Measurements from ENCODE around the gene CISD3.
"Not testable (repeated sequence)": the region's sequence is repeated elsewhere in the genome, so short reads cannot be mapped to it uniquely, and the experiment has no call there.

Gene CISD3

DNA sequence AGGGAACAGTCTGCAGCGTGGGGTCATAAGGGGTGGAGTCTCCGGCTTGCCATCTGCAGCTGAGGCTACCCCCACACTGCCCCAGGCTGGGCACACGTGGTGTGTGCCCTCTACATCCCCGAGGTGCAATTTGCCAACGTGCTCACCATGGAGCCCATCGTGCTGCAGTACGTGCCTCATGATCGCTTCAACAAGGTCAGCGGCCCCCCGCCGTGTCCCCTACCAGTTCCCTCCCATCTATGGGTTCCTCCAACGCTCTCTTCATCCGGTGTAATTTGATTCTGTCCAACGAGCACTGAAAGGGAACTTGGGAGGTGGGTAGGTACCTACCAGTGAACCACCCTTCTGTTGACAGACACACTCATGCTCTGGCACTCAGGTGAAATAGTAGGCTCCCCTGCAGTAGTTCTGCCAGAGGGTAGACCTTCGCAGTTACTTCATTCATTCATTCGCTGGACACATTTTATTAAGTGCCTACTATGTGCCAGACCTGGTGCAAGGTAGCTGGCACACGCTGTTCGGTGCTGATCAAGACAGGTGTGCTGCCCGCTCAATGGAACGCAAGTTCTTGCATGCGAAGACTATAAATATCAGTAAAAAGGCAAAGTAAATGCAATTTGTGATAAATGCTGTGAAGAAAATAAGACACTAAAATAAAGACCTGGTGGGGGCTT is 22.3 kb upstream of the CISD3 start:
- no peak for DNase-seq (ENCODE audit: low read depth)

GRCh38 chr17:38709104-38709820 is 20.9 kb upstream of the CISD3 start:
- no peak for DNase-seq (ENCODE audit: low read depth)

DNA sequence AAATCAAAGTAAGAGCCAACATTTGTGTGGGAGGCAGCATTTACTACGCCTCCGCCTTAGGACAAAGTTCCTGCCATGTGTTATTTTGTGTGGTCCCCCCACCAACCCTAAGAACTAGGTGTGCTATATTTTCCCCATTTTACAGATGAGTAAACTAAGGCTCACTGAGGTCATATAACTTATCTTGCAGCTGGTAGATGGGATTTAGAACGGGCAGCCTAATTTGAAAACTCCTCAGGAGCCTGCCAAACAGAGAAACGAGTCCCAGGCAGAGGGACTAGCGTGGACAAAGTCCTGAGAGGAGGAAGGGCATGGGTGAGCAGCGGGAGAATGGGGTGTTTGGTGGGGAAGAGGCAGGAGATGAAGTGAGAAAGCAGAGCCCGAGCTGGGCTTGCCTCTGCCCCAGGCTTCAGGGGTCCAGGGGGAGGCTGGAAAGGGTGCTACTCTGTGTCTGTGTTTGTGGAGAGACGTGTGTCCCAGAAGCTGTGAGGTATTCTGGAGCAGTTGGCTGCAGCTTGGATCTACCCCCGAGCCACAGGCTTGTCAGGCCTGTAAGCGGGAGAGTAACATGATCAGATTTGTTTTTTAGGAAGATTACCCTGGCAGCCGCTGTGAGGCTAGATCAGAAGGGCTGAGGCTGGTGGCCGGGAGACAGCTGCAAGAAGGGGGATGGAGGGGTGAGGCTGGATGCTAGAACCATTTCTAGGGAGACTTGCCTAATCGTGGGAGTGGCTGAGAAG is 20.1 kb upstream of the CISD3 start:
- DNase-seq (ENCODE audit: low read depth): no peak

DNA sequence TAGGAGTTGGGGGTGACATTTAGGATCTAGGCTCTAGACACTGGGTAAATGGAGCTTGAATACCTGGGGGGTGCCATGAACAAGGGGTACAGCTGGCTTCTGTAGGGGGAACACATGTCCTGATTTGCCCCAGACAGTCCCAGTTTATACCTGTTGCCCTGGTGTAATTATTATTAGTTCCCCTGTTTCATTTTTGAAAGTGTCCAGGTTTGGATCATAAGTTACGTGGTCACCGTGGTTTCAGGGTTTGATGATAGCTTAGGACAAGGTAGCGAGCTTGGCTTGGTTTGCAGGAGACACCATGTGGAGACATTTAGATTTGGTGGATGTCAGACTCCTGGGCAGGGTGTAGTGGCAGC is 19.6 kb upstream of the CISD3 start:
- no peak for DNase-seq (ENCODE audit: low read depth)

DNA sequence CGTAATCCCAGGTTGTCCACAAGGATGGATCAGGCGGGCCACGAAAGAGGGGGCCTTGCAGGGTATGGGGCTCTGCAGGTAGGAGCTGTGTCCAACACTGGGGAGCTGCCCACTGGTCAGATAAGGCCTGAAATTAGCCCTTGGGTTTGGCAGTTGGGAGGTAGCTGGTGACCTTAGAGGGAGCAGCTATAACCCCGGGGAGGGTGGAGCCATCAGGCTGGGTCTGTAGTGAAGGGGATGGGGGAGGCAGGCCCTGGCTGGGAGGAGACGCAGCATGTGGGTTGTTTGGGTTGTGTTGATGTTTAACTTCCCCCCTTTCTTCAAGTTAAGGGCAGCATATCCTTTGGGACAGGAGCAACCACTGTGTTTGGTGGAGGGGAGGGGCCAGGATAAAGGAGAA is 19.2 kb upstream of the CISD3 start:
- DNase-seq (ENCODE audit: low read depth): no peak

DNA sequence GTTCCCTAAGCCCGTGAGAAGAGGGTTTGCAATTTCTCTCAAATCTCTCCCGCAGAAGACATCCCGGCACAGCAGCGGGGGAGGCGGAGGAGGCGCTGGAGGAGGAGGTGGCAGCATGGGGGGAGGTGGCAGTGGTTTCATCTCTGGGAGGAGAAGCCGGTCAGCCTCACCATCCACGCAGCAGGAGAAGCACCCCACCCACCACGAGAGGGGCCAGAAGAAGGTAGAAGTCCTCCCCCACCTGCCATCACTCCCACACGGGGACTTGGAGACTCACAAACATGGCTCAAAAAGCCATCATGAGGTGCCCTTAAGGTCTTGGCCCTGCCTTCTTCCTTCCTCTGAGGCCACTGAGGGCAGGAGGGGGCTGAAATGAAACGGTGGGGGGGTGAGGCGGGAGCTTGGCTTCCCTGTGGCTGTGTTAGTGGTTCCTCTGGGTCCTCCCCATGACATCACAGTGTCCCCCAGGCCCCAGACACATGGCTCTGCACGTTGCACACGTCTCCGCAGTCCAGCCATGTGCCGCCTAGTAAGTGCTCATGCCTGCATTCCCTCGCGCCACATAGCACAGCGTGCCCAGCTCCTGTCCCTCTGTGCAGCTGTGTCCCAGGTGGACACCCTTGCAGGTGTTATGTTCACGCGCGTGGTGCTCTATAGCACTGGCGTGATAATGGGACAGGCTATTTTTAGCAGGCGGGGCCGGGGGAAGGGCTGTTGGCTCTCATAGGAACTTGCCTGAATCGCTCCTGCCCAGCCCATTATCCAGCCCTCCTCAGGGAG is 18.2 kb upstream of the CISD3 start:
- DNase-seq (ENCODE audit: low read depth): no peak

- no peak for DNase-seq (ENCODE audit: low read depth)
Measured at GRCh38 chr17:38712593-38712992, 17.5 kb upstream of the CISD3 start.

DNA sequence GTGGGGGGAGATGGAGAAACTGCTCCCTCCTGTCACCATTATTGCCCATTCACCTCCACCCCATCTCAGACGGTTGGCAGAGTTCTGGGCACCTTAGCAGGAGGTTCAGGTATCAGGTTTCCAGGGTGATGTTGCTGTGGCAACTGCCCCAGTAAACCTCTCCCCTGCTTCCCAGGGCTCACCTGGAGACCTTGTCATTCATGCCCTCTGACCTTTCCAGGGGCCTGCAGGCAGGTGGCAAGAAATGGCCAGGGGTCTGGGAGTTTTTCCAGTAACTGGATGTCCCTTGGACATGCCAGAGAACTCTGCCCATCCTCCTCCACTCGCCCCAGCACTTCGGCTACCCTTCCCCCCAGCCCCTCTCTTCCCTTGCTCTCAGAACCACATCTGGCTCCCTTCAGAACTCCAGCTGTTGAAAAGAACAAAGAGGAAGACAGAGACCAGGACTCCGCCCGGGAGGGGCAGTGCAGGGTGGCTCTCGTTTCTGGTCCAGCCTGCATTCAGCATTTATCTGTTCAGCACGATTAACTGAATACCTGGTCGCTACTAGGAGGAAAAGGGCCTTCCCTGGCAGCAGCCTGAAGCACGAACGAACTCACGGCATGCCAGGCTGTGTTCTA is 16.6 kb upstream of the CISD3 start:
- DNase-seq (ENCODE audit: low read depth): no peak

DNA sequence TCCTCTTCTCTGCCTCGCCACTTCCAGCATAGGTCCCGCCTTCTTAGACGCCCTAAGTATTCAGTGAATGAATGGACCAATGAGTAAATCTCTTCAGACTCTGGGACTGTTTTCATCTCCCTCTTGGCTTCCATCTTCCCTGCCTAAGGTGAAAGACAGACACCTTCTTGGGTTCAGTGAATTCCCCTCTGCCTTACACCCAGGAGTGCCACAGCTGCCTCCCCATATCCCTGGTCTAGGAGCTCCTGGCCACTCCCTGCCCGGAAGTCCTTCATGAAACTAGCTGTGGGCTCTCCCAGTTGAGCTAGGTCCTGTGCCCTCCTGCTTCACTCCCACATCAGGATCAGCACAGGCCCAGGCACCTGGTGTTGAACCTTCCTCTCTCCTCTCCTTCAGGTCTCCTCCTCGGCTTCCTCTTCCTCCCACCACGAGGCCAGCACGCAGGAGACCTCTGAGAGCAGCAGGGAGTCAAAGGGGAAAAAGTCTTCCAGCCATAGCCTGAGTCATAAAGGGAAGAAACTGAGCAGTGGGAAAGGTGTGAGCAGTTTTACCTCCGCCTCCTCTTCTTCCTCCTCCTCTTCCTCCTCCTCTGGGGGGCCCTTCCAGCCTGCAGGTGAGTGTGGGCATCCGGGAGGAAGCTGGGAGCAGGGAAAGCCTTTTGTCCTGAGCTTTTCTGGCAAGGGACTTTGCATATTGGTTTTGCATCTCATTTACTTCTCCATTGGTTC is 14.8 kb upstream of the CISD3 start:
- no peak for DNase-seq (ENCODE audit: low read depth)

DNA sequence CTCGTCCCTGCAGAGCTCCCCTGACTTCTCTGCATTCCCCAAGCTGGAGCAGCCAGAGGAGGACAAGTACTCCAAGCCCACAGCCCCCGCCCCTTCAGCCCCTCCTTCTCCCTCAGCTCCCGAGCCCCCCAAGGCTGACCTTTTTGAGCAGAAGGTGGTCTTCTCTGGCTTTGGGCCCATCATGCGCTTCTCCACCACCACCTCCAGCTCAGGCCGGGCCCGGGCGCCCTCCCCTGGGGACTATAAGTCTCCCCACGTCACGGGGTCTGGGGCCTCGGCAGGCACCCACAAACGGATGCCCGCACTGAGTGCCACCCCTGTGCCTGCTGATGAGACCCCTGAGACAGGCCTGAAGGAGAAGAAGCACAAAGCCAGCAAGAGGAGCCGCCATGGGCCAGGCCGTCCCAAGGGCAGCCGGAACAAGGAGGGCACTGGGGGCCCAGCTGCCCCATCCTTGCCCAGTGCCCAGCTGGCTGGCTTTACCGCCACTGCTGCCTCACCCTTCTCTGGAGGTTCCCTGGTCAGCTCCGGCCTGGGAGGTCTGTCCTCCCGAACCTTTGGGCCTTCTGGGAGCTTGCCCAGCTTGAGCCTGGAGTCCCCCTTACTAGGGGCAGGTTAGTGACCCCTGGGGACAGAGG is 13.7 kb upstream of the CISD3 start:
- no peak for DNase-seq (ENCODE audit: low read depth)

- DNase-seq (ENCODE audit: low read depth): no peak
Measured at GRCh38 chr17:38717139-38717745, 12.9 kb upstream of the CISD3 start.

DNA sequence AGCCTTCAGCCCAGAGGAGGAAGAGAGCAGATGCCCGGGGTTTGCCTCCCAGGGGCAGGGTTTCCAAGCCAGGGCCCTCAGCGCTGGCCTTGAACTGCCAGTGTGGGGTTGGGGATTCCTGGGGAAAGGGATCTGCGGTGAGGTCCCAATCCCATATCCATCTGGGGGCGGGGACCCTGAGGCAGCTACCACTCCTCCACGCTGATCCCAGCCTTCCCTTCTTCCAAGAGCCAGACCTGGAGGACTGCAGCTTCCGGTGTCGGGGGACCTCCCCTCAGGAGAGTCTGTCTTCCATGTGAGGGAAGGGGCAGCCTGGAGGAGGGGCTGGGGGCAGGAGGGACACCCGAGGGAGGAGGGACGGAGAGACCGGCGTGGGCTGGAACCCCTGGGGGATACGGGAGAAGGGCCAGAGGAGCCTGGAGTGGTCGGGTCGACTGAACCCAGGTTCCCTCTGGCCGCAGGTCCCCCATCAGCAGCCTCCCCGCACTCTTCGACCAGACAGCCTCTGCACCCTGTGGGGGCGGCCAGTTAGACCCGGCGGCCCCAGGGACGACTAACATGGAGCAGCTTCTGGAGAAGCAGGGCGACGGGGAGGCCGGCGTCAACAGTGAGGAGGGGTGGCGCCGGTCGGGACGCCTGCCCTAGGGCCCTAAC is 10.7 kb upstream of the CISD3 start:
- DNase-seq (ENCODE audit: low read depth): no peak

- no peak for DNase-seq (ENCODE audit: low read depth)
Measured at GRCh38 chr17:38719943-38720641, 10.0 kb upstream of the CISD3 start.

DNA sequence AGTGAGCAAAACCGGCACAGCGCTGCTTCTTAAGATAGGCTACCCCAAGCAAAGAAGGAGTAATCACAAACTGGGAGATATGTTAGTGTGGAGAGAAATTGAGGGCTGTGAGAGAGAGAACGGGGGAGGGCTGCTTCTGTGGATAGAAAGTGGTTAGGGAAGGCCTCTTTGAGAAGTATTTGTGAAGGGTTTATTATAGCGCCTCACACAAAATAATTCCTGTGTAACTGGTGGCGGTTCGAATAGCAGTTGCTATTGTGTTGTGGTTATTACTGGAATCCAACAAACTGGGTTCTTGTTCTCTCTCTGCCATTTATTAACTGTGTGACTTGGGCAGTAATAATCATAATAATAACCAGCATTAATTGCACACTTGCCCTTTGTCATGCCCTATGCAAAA is 9.2 kb upstream of the CISD3 start:
- no peak for DNase-seq (ENCODE audit: low read depth)

DNA sequence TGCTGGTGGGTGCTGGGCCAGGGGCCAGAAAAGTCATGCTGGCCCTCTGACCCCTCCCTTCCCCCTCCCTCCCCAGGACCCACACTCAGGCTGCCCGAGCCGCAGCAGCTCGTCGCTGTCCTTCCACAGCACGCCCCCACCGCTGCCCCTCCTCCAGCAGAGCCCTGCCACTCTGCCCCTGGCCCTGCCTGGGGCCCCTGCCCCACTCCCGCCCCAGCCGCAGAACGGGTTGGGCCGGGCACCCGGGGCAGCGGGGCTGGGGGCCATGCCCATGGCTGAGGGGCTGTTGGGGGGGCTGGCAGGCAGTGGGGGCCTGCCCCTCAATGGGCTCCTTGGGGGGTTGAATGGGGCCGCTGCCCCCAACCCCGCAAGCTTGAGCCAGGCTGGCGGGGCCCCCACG is 8.3 kb upstream of the CISD3 start:
- no peak for DNase-seq (ENCODE audit: low read depth)

DNA sequence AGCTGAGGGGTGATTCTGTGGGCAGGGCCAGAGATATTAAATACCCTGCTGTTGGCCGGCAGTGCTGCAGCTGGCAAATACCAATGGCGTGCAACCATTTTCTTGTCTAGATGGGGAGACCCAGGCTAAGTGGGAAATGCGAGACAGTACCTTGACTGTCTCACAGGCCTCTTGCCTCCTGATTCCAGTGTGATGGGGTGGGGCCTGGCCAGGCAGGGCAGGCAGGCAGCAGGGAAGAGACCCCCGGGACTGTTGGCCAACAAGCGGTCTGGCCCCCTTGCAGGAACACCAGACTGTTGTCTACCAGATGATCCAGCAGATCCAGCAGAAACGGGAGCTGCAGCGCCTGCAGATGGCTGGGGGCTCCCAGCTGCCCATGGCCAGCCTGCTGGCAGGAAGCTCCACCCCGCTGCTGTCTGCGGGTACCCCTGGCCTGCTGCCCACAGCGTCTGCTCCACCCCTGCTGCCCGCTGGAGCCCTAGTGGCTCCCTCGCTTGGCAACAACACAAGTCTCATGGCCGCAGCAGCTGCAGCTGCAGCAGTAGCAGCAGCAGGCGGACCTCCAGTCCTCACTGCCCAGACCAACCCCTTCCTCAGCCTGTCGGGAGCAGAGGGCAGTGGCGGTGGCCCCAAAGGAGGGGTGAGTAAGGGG is 5.7 kb upstream of the CISD3 start:
- no peak for DNase-seq (ENCODE audit: low read depth)

DNA sequence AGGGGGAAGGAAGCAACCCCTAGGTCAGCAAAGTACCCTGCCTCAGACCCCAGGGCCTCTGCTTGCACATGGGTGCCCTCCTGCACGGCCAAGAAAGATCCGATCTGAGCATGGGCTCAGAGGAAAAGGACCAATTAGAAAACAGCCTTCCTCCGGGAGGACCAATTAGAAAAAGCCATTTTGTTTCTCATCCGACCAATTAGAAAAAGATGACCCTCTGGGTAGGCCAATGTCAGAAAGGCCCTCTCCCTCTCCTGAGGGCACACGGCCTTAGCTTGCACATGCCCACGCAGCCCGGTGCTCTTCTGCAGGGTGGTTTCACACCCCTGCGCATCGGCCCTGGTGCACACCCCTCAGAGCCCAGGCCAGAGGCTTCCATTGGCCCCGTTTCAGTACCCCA is 5.1 kb upstream of the CISD3 start:
- no peak for DNase-seq (ENCODE audit: low read depth)

DNA sequence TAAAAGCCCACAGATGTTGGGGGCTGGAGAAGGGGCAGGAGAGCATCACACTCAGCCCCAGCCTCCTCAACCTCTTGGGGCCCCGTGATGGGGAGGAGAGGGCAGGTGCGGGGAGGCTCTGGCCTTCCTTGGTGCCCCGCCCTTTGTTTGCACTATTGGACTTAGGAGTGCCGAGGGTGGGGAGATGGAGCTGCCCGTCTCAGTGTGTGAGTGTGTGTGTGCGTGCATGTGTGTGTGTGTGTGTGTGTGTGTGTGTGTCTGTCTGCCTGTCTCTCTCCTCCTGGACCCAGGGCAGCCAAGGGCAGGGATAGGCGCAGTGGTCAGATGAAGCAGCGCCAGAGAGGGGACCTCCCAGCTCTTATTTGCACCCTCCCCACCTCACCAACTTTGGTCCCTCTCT is 4.0 kb upstream of the CISD3 start:
- not testable (repeated sequence) for DNase-seq (ENCODE audit: low read depth)

DNA sequence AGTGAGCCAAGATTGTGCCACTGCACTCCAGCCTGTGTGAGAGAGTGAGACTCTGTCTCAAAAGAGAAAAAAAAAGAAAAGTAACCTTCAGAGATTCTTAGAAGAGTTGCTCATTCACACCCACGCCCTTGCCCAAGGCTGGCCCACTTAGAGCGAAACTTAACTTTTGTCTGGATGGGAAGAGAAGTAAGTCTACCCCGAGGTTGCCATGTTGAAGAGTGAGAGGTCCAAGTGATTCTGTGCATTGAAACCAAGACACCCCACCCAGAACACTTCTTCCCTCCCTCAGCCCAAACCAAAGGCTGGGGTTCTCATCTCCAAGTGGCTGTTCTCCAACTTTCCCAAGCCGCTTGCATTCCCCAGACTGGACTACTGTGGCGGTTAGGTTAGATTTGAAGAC is 2.4 kb upstream of the CISD3 start:
- DNase-seq (ENCODE audit: low read depth): no peak
